ENCODE results near the gene VWA5B2. TPM values are rescaled to one million over a fixed set of nuclear protein-coding genes. Genes with fewer than 3 reads are reported as not detected.

The VWA5B2 gene
- total RNA-seq, 2 donors from 2014 or later = not detected

DNA sequence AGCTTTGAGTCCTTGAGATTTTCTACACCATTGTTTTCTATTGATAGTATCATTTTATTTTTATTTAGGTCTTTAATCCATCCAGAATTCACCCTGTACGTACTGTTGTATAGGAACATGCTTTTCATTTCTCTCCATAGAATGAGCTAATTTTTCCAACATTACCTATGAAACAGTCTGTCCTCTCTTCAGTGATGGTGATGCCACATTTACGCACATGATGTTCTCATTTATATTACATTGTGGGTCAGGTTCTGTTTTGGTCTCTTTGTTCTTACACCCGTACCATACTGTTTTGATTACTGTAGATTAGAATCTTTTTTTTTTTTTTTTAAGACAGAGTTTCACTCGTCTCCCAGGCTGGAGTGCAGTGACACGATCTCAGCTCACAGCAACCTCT, 17.7 kb upstream of the VWA5B2 start:
- DNase-seq (no peak), ATAC-seq (no peak)
- intact Hi-C loops (cut with DNase I) = no loop called here

GRCh38 chr3:184218814-184219213, 10.6 kb upstream of the VWA5B2 start:
- ATAC-seq (no peak), DNase-seq (no peak)

DNA sequence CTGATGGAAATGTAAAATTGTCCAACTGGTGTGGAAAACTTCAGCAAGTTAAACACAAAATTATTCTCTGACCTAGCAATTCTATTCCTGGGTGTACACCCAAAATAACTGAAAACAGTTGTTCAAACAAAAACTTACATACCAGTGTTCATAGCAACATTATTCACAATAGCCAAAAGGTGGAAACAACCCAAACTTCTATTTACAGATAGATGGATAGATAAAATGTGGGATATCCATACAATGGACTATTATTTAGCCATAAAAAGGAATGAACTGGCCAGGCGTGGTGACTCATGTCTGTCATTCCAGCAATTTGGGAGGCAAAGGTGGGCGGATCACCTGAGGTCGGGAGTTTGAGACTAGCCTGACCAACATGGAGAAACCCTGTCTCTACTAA, 6.9 kb upstream of the VWA5B2 start:
- intact Hi-C loops (cut with DNase I) = no loop called here
- DNase-seq = no peak

More at GRCh38 chr3:184218814-184219213, 10.6 kb upstream of the VWA5B2 start:
- intact Hi-C loops (cut with DNase I) = no loop called here

GRCh38 chr3:184223946-184224345, 5.4 kb upstream of the VWA5B2 start:
- ATAC-seq (no peak), DNase-seq (no peak)
- intact Hi-C loops (cut with DNase I) = no loop called here

More for the DNA sequence above, 6.9 kb upstream of the VWA5B2 start:
- no peak for ATAC-seq

DNA sequence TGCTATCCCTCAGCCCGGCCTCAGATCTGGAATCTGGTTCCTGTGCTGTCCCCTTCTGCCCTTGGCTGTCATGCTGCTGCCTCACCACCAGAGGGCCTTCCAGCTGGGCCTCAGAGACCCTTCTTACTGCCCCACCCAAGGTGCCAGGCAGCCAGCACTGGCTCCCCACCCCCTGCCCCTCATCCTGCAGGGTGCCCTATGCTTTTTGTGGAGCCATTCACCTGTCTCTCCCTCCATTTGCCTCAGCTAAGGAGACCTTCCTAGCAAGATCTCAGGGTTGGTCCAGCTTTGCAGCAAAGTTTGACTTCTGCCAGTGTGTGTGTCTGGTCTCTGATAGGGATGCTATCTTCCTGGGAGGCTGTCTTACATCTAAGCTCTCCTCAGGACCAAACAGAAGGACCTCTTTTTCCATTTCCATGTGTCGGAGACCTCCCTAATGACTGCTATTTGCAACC, 1.9 kb upstream of the VWA5B2 start:
- intact Hi-C loops (cut with DNase I) = no loop called here
- ATAC-seq (no peak), DNase-seq (no peak)

DNA sequence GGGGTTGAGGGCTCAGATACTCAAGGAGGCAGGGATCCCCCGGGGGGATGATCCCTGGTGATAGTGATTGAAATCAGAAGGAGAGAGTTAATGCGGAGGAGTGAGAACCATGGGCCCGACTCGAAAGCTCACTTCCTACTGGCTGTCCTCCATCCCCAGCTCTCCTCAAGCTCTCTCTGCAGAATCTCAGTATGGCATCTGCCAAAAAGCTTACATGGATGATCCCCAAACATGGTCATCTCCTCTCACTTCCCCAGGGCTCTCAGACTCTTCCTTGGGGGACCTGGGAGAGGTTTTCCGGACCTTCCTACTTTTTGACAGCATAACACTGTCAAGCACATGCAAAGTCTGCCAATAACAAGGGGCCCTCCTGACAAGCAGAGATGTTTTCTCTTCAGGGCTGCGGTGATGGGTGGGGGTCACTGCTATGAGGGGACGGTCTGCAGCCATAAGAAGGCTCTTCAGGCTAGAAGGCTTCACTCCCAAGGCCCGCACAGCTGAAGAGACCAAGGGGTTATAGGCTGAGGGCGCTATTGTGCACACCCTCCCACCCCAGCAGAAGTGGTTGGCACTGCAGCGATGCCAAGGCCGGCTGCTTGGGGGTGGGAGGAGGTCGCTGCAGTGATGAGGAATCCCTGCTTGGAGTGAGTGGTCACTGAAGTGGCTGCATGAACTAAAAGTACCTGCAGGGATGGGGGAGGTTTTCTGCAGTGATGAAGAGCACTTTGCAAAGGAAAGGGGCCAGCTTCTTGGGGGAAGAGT, 828 bp upstream of the VWA5B2 start:
- no peak for ATAC-seq
- no peak for DNase-seq
- intact Hi-C loops (cut with DNase I) = no loop called here

DNA sequence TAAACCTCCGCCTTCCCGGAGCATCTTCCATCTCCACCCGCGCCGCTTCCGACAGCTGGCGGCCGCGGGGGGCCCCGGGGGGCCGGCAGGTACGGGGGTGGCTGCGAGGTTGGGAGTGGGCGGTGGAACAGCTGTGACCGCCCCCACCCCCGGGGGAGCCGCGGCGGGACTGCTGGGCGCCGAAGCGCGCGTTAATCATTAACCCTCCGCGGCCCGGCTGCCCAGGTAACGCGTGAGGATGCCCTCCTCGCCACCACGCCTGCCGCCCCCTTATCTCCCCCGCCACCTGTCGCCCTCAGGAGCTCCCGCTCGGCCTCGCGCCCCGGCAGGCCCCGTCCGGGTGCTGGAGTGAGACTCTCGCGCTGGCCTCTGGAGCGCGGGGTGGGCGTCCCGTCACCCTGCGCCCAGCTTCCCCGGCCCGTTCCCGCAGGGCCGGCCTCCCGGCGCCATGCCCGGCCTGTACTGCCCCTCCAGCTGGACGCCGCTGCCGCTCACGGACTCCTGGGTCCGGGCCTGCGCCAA, 757 bp downstream of the VWA5B2 start:
- intact Hi-C loops (cut with DNase I) = no loop called here
- DNase-seq (no peak), ATAC-seq (peak in 1 of 2 donors; percentile 25)

GRCh38 chr3:184230603-184231528, 1.5 kb downstream of the VWA5B2 start:
- peak in 1 of 2 donors; percentile 3 for ATAC-seq
- intact Hi-C loops (cut with DNase I) = no loop called here

GRCh38 chr3:184231671-184232070, 2.3 kb downstream of the VWA5B2 start:
- no peak for DNase-seq
- ATAC-seq = no peak
- intact Hi-C loops (cut with DNase I) = no loop called here

More at GRCh38 chr3:184230603-184231528, 1.5 kb downstream of the VWA5B2 start:
- DNase-seq = no peak

- no peak for ATAC-seq
- intact Hi-C loops (cut with DNase I) = no loop called here
Measured at GRCh38 chr3:184233127-184233843, 3.9 kb downstream of the VWA5B2 start.

GRCh38 chr3:184234224-184234623, 4.8 kb downstream of the VWA5B2 start:
- peak; percentile 57 for DNase-seq
- intact Hi-C loops (cut with DNase I) = no loop called here
- ATAC-seq = peak; percentile 31 to 73

More at GRCh38 chr3:184233127-184233843, 3.9 kb downstream of the VWA5B2 start:
- no peak for DNase-seq

GRCh38 chr3:184234671-184235380, 5.4 kb downstream of the VWA5B2 start:
- DNase-seq (no peak), ATAC-seq (no peak)
- intact Hi-C loops (cut with DNase I) = no loop called here

- no peak for DNase-seq
- intact Hi-C loops (cut with DNase I) = no loop called here
- ATAC-seq = no peak
Measured at GRCh38 chr3:184235381-184236032, 6.1 kb downstream of the VWA5B2 start.

DNA sequence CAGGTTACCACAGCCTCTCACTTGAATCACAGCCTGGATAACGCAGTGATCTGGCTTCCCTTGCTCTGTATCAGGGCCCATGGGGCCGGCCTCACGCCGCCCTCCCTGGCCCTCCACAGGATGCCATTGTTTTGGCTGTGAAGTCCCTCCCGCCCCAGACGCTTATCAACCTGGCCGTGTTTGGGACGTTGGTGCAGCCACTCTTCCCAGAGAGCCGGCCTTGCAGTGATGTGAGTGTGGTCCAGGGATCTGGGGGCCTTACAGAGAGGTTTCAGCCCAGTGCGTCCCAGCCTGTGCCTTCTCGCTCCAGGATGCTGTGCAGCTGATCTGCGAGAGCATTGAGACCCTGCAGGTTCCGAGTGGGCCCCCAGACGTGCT, 6.6 kb downstream of the VWA5B2 start:
- no peak for DNase-seq
- intact Hi-C loops (cut with DNase I) = no loop called here
- no peak for ATAC-seq

- no peak for DNase-seq
- intact Hi-C loops (cut with DNase I) = no loop called here
- ATAC-seq = no peak
Measured at GRCh38 chr3:184236636-184237035, 7.3 kb downstream of the VWA5B2 start.

DNA sequence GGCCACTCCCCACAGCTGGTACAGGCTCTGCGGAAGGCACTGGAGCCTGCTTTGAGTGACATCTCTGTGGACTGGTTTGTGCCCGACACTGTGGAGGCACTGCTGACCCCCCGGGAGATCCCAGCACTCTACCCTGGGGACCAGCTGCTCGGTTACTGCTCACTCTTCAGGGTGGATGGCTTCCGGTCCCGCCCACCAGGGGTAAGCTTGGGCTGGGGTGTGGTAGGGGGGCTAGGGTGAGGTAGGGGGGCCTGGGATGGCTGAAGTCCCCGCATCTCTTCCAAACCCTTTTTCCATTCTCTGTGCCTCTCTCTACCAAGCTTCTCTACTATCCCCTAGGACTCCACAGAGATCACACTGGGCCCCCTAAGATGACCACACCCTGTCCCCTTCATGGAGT, 7.8 kb downstream of the VWA5B2 start:
- intact Hi-C loops (cut with DNase I) = no loop called here
- ATAC-seq (no peak), DNase-seq (no peak)

DNA sequence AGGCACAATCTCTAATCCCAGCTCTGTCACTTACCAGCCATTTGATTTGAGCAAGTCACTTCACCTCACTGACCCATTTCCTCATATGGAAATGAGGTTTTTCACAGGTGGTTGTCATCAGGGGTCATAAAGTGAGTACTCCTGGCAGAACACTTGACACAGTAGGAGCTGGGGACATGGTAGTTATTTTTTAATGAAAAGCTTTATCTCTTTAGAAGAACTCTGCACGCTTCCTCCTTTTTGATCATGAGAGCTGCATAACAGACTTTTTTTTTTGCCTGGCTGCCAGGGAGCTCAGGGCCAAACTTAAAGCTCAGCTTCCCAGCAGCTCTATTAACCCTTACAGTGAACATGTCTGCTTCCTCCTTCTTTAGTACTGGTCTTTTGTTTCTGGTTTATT, 8.4 kb downstream of the VWA5B2 start:
- intact Hi-C loops (cut with DNase I) = no loop called here
- no peak for ATAC-seq

GRCh38 chr3:184238246-184238818, 8.9 kb downstream of the VWA5B2 start:
- ATAC-seq (no peak), DNase-seq (no peak)
- intact Hi-C loops (cut with DNase I) = no loop called here

More for the DNA sequence above, 8.4 kb downstream of the VWA5B2 start:
- no peak for DNase-seq
